Panc1 (cell line): ENCODE data around the gene USP27X. TPM values are rescaled to one million over a fixed set of nuclear protein-coding genes. Genes with fewer than 3 reads are reported as not detected.

Source experiments
- ATAC-seq: fragments of 200-7000 bp; cut with Tn5 transposase; 2 replicates; pipeline ENCODE4 v1.9.1; 2020; ENCODE audit warnings: mild to moderate bottlenecking, moderate library complexity
- BruUV-seq: library from RNA; stranded (reverse); fragments of 400-500 nt; replicated peaks from 2 replicates; lab custom pipeline; 2021; lab: Mats Ljungman, UMichigan
- CTCF ChIA-PET: fragments of 300-600 bp; sonication (Branson Sonifier 250); formaldehyde crosslinking; loops from one replicate; lab custom pipeline; 2022; ENCODE audit warnings: antibody characterized with exemption; lab: Charles Lee
- POLR2A ChIA-PET: fragments of 300-600 bp; sonication (Branson Sonifier 250); formaldehyde crosslinking; loops from one replicate; lab custom pipeline; 2022; ENCODE audit warnings: antibody characterized with exemption; lab: Charles Lee
- DNase-seq: peaks from one replicate; pipeline ENCODE4 v3.0.0-alpha.2; 2010; ENCODE audit warnings: low read depth, low spot score
- H3K27ac ChIP-seq: 2 replicates; pipeline ENCODE4 v1.5.1; 2011; ENCODE audit warnings: mild to moderate bottlenecking, low read length, inconsistent platforms
- H3K27me3 ChIP-seq: fragments of 200-500 bp; sonication (Bioruptor generic); 2 replicates; pipeline ENCODE4 v1.6.0; 2014; ENCODE audit warnings: low read length, inconsistent platforms; ENCODE audit not compliant: control insufficient read depth, insufficient read depth
- H3K36me3 ChIP-seq: fragments of 200-500 bp; sonication (Bioruptor generic); 2 replicates; pipeline ENCODE4 v1.5.1; 2014; ENCODE audit warnings: inconsistent platforms, mild to moderate bottlenecking, low read length, moderate library complexity; ENCODE audit not compliant: control insufficient read depth, insufficient read depth
- H3K4me1 ChIP-seq: 2 replicates; pipeline ENCODE4 v1.5.1; 2011; ENCODE audit warnings: inconsistent platforms, mild to moderate bottlenecking, low read length, moderate library complexity; ENCODE audit not compliant: control insufficient read depth, insufficient read depth
- H3K4me3 ChIP-seq, 2 experiments: 2 replicates each; pipeline ENCODE4 v1.5.1; 2011 to 2012; ENCODE audit warnings: low read depth in 2 of 2, low read length in 2 of 2, mild to moderate bottlenecking in 2 of 2, inconsistent platforms in 1 of 2, moderate library complexity in 1 of 2
- H3K9me3 ChIP-seq: fragments of 200-500 bp; sonication (Bioruptor generic); 2 replicates; pipeline ENCODE4 v1.5.1; 2014; ENCODE audit warnings: low read depth, mild to moderate bottlenecking, inconsistent platforms, low read length, moderate library complexity; ENCODE audit not compliant: control insufficient read depth, insufficient read depth
- POLR2AphosphoS5 ChIP-seq: IDR thresholded peaks from 2 replicates; pipeline ENCODE4 v1.6.1; 2012; ENCODE audit warnings: mild to moderate bottlenecking, low read depth, low read length, moderate library complexity
- SIN3A ChIP-seq: IDR thresholded peaks from 2 replicates; pipeline ENCODE4 v1.6.1; 2012; ENCODE audit warnings: low read depth, mild to moderate bottlenecking, low read length, moderate library complexity, borderline replicate concordance; ENCODE audit not compliant: insufficient read depth
- TCF7L2 ChIP-seq: IDR thresholded peaks from 2 replicates; pipeline ENCODE4 v1.6.1; 2011; ENCODE audit warnings: mild to moderate bottlenecking, low read depth, low read length, inconsistent platforms
- in situ Hi-C: cut with HindIII; loops from 2 replicates; pipeline ENCODE4 v1.10.0; 2016; ENCODE audit warnings: low sequenced_read_pairs, low pct_unique_long_range_greater_than_20kb
- intact Hi-C: fragments of 100-400 bp; cut with micrococcal nuclease; formaldehyde crosslinking; loops from one replicate; pipeline ENCODE4 v1.10.0; 2022; ENCODE audit not compliant: unreplicated experiment
- total RNA-seq: library from RNA; stranded (reverse); gene quantifications from one replicate; pipeline ENCODE4 v1.2.1, GENCODE V29; 2021; ENCODE audit not compliant: unreplicated experiment
- TF ChIP-seq, protein P1 (sequence below): fragments of 450-650 bp; IDR thresholded peaks from 2 replicates; pipeline ENCODE4 v1.5.1; 2017; ENCODE audit warnings: mild to moderate bottlenecking
- TF ChIP-seq, protein P2 (sequence below), 2 experiments: IDR thresholded peaks; 2 replicates each; pipeline ENCODE4 v1.6.1; 2011 to 2012; ENCODE audit warnings: low read depth in 2 of 2, control low read depth in 1 of 2, low read length in 1 of 2, mild to moderate bottlenecking in 1 of 2, moderate library complexity in 1 of 2; ENCODE audit not compliant: insufficient read depth in 1 of 2

Gene USP27X
- total RNA-seq, 1 experiment from 2014 or later = 3.1 TPM

DNA sequence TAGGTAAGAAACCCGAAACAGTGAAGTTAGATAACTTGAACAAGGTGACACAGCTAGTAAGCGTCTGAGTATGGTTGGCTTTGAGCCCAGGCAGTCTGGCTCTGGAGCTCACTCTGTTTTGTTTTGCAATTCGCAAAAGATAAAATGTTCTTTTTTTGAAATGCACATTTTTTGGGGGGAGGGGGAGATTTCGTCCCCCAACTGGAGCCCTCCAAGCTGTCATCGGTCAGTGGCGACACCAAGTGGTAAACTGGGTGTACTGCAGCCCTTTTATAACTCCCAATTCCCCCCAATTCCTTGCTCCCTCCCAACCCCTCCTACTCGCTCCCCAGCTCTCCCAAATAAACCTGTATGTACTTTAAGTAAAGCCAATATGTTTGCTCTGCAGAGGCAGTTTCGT lies 40.3 kb downstream of the USP27X start:
- DNase-seq (peak; percentile 35), ATAC-seq (no peak)
- no peak overlapping the region for H3K27ac ChIP-seq
- ChIA-PET POLR2A (interaction anchor here (0.5 kb wide), 1 partner anchor 285 kb away, joined by 4 read pairs; the partner anchor contains the start of gene CCNB3), CTCF (no interaction called here)
- peaks cover 3% of the 10 kb centered on the region; the same call in 1 of the 2 replicates for H3K4me1 ChIP-seq
- no TSS peak for BruUV-seq
- intact Hi-C loops = loop anchor here (5.0 to 10.0 kb wide), 3 partner anchors 148 to 665 kb away; partner anchors contain the start of genes AKAP4 and CCNB3
- no peaks in the 10 kb centered on the region for H3K27me3 ChIP-seq
- no peak for TF ChIP-seq POLR2AphosphoS5
- TF ChIP-seq, protein P1, sequence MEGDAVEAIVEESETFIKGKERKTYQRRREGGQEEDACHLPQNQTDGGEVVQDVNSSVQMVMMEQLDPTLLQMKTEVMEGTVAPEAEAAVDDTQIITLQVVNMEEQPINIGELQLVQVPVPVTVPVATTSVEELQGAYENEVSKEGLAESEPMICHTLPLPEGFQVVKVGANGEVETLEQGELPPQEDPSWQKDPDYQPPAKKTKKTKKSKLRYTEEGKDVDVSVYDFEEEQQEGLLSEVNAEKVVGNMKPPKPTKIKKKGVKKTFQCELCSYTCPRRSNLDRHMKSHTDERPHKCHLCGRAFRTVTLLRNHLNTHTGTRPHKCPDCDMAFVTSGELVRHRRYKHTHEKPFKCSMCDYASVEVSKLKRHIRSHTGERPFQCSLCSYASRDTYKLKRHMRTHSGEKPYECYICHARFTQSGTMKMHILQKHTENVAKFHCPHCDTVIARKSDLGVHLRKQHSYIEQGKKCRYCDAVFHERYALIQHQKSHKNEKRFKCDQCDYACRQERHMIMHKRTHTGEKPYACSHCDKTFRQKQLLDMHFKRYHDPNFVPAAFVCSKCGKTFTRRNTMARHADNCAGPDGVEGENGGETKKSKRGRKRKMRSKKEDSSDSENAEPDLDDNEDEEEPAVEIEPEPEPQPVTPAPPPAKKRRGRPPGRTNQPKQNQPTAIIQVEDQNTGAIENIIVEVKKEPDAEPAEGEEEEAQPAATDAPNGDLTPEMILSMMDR = peak; percentile 91
- H3K9me3 ChIP-seq = no peaks in the 10 kb centered on the region
- H3K4me3 ChIP-seq = no peak overlapping the region
- 0 out of 2 replicates have a peak, but pooled peaks cover 2% of the 10 kb centered on the region for H3K36me3 ChIP-seq
- in situ Hi-C loops = no loop called here

DNA sequence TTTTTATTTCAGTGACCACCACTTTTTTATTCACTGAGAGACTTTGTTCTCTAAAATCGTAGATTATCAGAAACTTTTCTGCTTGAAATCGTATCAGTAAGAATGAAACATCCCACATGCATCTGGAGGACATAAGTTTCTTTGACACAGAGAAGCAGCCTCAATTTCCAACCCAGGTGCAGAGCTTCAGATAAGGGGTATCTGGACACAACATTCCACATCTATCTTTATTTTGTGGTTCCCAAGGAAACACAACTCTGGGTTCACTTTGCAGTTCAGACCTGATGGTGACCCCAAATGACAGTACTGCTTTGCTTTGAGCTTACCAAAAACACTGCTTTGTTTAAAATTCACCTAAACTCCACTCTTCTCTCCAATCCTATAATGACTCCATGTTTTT lies 41.8 kb downstream of the USP27X start:
- CTCF ChIA-PET = interaction anchor here (0.9 kb wide), 1 partner anchor 284 kb away, joined by 6 read pairs; the partner anchor contains the start of gene CCNB3
- DNase-seq (no peak), ATAC-seq (no peak)
- no peaks in the 10 kb centered on the region for H3K9me3 ChIP-seq
- no TSS peak for BruUV-seq
- peaks cover 5% of the 10 kb centered on the region; the same call in 1 of the 2 replicates for H3K36me3 ChIP-seq
- no peak overlapping the region for H3K4me3 ChIP-seq
- 0 out of 2 replicates have a peak overlapping the region, but pooled peaks have one; percentile 88 for H3K27ac ChIP-seq
- POLR2A ChIA-PET = no interaction called here
- intact Hi-C loops (loop anchor here (5.0 kb wide), 1 partner anchor 146 kb away; no protein-coding TSS in a partner anchor), in situ Hi-C loops (no loop called here)
- no peaks in the 10 kb centered on the region for H3K27me3 ChIP-seq
- H3K4me1 ChIP-seq = peaks cover 3% of the 10 kb centered on the region; the same call in 1 of the 2 replicates
- TF ChIP-seq, protein P2, sequence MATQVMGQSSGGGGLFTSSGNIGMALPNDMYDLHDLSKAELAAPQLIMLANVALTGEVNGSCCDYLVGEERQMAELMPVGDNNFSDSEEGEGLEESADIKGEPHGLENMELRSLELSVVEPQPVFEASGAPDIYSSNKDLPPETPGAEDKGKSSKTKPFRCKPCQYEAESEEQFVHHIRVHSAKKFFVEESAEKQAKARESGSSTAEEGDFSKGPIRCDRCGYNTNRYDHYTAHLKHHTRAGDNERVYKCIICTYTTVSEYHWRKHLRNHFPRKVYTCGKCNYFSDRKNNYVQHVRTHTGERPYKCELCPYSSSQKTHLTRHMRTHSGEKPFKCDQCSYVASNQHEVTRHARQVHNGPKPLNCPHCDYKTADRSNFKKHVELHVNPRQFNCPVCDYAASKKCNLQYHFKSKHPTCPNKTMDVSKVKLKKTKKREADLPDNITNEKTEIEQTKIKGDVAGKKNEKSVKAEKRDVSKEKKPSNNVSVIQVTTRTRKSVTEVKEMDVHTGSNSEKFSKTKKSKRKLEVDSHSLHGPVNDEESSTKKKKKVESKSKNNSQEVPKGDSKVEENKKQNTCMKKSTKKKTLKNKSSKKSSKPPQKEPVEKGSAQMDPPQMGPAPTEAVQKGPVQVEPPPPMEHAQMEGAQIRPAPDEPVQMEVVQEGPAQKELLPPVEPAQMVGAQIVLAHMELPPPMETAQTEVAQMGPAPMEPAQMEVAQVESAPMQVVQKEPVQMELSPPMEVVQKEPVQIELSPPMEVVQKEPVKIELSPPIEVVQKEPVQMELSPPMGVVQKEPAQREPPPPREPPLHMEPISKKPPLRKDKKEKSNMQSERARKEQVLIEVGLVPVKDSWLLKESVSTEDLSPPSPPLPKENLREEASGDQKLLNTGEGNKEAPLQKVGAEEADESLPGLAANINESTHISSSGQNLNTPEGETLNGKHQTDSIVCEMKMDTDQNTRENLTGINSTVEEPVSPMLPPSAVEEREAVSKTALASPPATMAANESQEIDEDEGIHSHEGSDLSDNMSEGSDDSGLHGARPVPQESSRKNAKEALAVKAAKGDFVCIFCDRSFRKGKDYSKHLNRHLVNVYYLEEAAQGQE (IDR thresholded peaks at IDR 0.05; ENCODE audit: insufficient read depth in 1 of 2, low read depth in 2 of 2, low read length in 1 of 2) = no peak
- no peak for TF ChIP-seq SIN3A
- TF ChIP-seq POLR2AphosphoS5 = no peak
- TF ChIP-seq, protein P1 = no peak
- TF ChIP-seq TCF7L2 = no peak
